PC-3 (cell line): Measurements from ENCODE around the gene SLC25A45. TPM values are rescaled to one million over a fixed set of nuclear protein-coding genes. Genes with fewer than 3 reads are reported as not detected.

ENCODE experiments used
- ATAC-seq: fragments of 200-7000 bp; cut with Tn5 transposase; 2 replicates; pipeline ENCODE4 v1.9.1; 2020; ENCODE audit warnings: mild to moderate bottlenecking, moderate library complexity
- BruUV-seq: library from RNA; stranded (reverse); fragments of 400-500 nt; replicated peaks from 2 replicates; lab custom pipeline; 2021; lab: Mats Ljungman, UMichigan
- CTCF ChIA-PET: fragments of 300-600 bp; sonication (Branson Sonifier 250); formaldehyde crosslinking; loops from one replicate; lab custom pipeline; 2022; ENCODE audit warnings: antibody characterized with exemption; lab: Charles Lee
- POLR2A ChIA-PET: fragments of 300-600 bp; sonication (Branson Sonifier 250); formaldehyde crosslinking; loops from one replicate; lab custom pipeline; 2022; ENCODE audit warnings: antibody characterized with exemption; ENCODE audit not compliant: unreplicated experiment; lab: Charles Lee
- DNase-seq: peaks from one replicate; pipeline ENCODE4 v3.0.0-alpha.2; 2015
- H2AFZ ChIP-seq: fragments of 300-600 bp; sonication (generic); 2 replicates; pipeline ENCODE4 v1.6.0; 2016; ENCODE audit warnings: antibody characterized with exemption, low read length
- H3F3A ChIP-seq: fragments of 300-600 bp; sonication (generic); one replicate; pipeline ENCODE4 v1.6.0; 2017; ENCODE audit warnings: antibody characterized with exemption, low read length, control low read depth, mild to moderate bottlenecking; ENCODE audit not compliant: unreplicated experiment
- H3K27ac ChIP-seq: fragments of 300-600 bp; sonication (generic); 2 replicates; pipeline ENCODE4 v1.5.1; 2016; ENCODE audit warnings: mild to moderate bottlenecking, low read length
- H3K27me3 ChIP-seq: fragments of 300-600 bp; sonication (generic); 2 replicates; pipeline ENCODE4 v1.6.1; 2016; ENCODE audit warnings: low read length, mixed read lengths
- H3K36me3 ChIP-seq: fragments of 300-600 bp; sonication (generic); 2 replicates; pipeline ENCODE4 v1.6.1; 2016; ENCODE audit warnings: low read depth, mixed run types, low read length, mixed read lengths
- H3K4me1 ChIP-seq: fragments of 300-600 bp; sonication (generic); 2 replicates; pipeline ENCODE4 v1.5.1; 2016; ENCODE audit warnings: low read length; ENCODE audit not compliant: insufficient read depth
- H3K4me2 ChIP-seq: fragments of 300-600 bp; sonication (generic); 2 replicates; pipeline ENCODE4 v1.6.0; 2016; ENCODE audit warnings: low read length
- H3K4me3 ChIP-seq: fragments of 300-600 bp; sonication (generic); 2 replicates; pipeline ENCODE4 v1.5.1; 2016; ENCODE audit warnings: mild to moderate bottlenecking, low read length, mixed read lengths
- H3K79me2 ChIP-seq: fragments of 300-600 bp; sonication (generic); 2 replicates; pipeline ENCODE4 v1.6.1; 2017; ENCODE audit warnings: low read length, mixed read lengths
- H3K9ac ChIP-seq: fragments of 300-600 bp; sonication (generic); 2 replicates; pipeline ENCODE4 v1.6.0; 2016; ENCODE audit warnings: mild to moderate bottlenecking, low read length
- H3K9me2 ChIP-seq: fragments of 300-600 bp; sonication (generic); replicated peaks from 2 replicates; pipeline ENCODE4 v1.6.1; 2016; ENCODE audit warnings: mixed run types, low read length, mixed read lengths
- H3K9me3 ChIP-seq: fragments of 300-600 bp; sonication (generic); 2 replicates; pipeline ENCODE4 v1.6.1; 2016; ENCODE audit warnings: low read length, mixed read lengths
- H4K20me1 ChIP-seq: fragments of 300-600 bp; sonication (generic); 2 replicates; pipeline ENCODE4 v1.6.1; 2016; ENCODE audit warnings: low read length, mixed read lengths
- EZH2 ChIP-seq: fragments of 300-600 bp; sonication (generic); IDR thresholded peaks from one replicate; pipeline ENCODE4 v1.6.1; 2017; ENCODE audit warnings: antibody characterized with exemption, mild to moderate bottlenecking, low read length; ENCODE audit not compliant: unreplicated experiment
- EZH2phosphoT487 ChIP-seq: fragments of 300-600 bp; sonication (generic); IDR thresholded peaks from 2 replicates; pipeline ENCODE4 v1.6.1; 2018; ENCODE audit warnings: mild to moderate bottlenecking, antibody characterized with exemption, low read length, borderline replicate concordance
- intact Hi-C: fragments of 100-400 bp; cut with micrococcal nuclease; formaldehyde crosslinking; loops from 2 replicates; pipeline ENCODE4 v1.9.0; 2023
- total RNA-seq: library from RNA; depleted of rRNA; stranded (reverse); fragments of >200 nt; gene quantifications from 2 replicates; pipeline ENCODE4 v1.2.3, GENCODE V29; 2014
- TF ChIP-seq, protein P1 (sequence below): fragments of 300-600 bp; sonication (generic); conservative IDR thresholded peaks from 2 replicates; pipeline ENCODE4 v1.5.1; 2017; ENCODE audit warnings: antibody characterized with exemption, low read depth, mild to moderate bottlenecking, low read length

The SLC25A45 gene
- total RNA-seq, 1 experiment from 2014 or later, result 12.7 TPM

DNA sequence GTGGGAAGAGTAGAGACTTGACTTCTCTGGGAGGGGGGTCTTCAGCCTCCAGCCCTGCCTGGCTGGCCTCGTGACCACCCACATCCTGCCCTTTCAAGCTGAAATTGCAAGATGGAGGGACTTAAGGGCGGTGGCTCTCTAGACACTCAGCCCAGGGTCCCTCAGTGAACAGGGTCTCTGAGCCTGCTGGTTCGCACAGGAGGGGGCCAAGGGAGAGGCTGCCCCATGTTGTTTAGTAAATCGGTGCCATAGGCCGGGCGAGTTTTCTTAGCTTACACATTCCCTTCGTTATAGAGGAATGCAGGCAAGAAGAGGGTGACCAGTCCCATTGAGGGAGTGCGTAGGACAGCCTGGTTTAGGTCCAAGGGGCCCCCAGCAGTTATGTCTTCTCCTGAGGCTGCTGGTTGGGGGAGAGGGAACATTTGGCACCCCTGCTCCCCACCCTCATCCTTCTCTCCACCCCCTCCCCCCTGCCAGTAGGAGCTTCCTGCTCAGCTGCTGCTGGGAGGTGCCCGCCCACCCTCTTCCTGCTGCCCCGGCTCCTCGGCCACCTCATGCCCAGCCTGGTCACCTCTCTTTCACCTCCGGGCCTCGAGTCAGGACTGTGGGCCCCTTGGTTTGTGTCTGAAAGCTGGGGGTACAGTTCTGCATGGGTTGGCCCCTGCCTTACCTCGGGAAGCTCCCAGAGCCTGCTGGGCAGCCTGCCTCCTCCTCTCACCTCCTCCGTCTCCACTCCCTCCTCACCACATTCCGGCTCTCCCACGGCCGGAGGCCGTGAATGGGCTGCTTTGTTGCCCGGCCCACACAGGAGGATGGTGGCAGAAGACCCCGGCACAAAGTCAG lies 7.9 kb upstream of the SLC25A45 start:
- Histone ChIP-seq H3K27ac (no peak overlapping the region), H3F3A (no peaks in the 10 kb centered on the region), H3K79me2 (peaks cover 46% of the 10 kb centered on the region), H3K9ac (no peak overlapping the region), H3K27me3 (no peaks in the 10 kb centered on the region), H3K9me3 (no peaks in the 10 kb centered on the region), H3K36me3 (peaks cover 7% of the 10 kb centered on the region; the same call in 1 of the 2 replicates), H3K4me1 (peaks cover 22% of the 10 kb centered on the region), H4K20me1 (peaks cover 6% of the 10 kb centered on the region; the same call in 1 of the 2 replicates), H3K4me3 (no peak overlapping the region), H3K9me2 (no peaks in the 10 kb centered on the region), H2AFZ (no peak overlapping the region), H3K4me2 (0 out of 2 replicates have a peak overlapping the region, but pooled peaks have one; percentile 99)
- POLR2A ChIA-PET, result no interaction called here
- CTCF ChIA-PET, result no interaction called here
- TF ChIP-seq EZH2phosphoT487 (no peak), EZH2 (no peak)
- TF ChIP-seq, protein P1, sequence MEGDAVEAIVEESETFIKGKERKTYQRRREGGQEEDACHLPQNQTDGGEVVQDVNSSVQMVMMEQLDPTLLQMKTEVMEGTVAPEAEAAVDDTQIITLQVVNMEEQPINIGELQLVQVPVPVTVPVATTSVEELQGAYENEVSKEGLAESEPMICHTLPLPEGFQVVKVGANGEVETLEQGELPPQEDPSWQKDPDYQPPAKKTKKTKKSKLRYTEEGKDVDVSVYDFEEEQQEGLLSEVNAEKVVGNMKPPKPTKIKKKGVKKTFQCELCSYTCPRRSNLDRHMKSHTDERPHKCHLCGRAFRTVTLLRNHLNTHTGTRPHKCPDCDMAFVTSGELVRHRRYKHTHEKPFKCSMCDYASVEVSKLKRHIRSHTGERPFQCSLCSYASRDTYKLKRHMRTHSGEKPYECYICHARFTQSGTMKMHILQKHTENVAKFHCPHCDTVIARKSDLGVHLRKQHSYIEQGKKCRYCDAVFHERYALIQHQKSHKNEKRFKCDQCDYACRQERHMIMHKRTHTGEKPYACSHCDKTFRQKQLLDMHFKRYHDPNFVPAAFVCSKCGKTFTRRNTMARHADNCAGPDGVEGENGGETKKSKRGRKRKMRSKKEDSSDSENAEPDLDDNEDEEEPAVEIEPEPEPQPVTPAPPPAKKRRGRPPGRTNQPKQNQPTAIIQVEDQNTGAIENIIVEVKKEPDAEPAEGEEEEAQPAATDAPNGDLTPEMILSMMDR, result no peak
- BruUV-seq, result no TSS peak
- intact Hi-C loops, result no loop called here
- DNase-seq (no peak), ATAC-seq (no peak)

DNA sequence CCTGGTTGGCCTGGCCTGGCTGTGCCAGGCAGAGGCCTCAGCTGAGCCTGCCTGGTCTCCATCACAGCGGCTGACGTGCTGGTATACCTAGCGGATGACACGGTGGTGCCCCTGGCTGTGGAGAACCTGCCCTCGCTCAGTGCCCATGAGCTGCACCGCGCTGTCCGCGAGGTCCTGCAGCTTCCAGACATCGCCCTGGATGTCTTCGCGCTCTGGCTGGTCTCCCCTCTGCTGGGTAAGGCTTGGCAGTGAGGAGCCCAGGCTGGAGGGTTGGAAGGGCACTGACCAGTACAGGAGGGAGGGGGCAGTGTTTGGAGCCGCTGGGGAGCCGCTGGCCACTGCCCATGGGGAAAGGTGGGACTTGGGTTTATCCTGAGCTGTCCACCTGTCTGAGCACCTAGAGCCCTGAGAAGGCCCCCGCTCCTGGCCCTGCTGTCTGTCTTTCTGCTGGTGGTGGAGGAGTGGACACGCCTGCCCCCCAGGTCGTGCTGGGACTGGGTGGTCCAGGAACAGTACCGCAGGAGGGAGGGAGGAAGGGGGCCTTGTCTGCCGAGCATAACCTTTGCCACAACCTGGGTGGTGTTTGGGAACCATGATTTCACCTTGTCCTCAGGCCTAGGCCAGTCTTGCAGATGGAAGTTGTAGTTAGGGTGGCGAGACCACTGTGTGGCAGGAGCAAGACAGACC lies 7.0 kb upstream of the SLC25A45 start:
- peaks cover 46% of the 10 kb centered on the region for H3K79me2 ChIP-seq
- no peaks in the 10 kb centered on the region for H3K27me3 ChIP-seq
- no peak overlapping the region for H3K4me3 ChIP-seq
- no peak overlapping the region for H3K27ac ChIP-seq
- no peak overlapping the region for H3K9ac ChIP-seq
- no TSS peak for BruUV-seq
- no peak for TF ChIP-seq EZH2
- TF ChIP-seq, protein P1, result no peak
- no peak for TF ChIP-seq EZH2phosphoT487
- H4K20me1 ChIP-seq, result peaks cover 6% of the 10 kb centered on the region; the same call in 1 of the 2 replicates
- H2AFZ ChIP-seq, result no peak overlapping the region
- CTCF ChIA-PET, result no interaction called here
- DNase-seq (no peak), ATAC-seq (no peak)
- H3F3A ChIP-seq, result no peaks in the 10 kb centered on the region
- POLR2A ChIA-PET, result no interaction called here
- H3K9me3 ChIP-seq, result no peaks in the 10 kb centered on the region
- no peaks in the 10 kb centered on the region for H3K9me2 ChIP-seq
- H3K4me1 ChIP-seq, result peaks cover 31% of the 10 kb centered on the region
- peaks cover 3% of the 10 kb centered on the region; the same call in 1 of the 2 replicates for H3K36me3 ChIP-seq
- intact Hi-C loops, result no loop called here
- peak overlapping the region; percentile 99; the same call in 1 of the 2 replicates for H3K4me2 ChIP-seq

- Histone ChIP-seq H3K9ac (no peak overlapping the region), H3K27me3 (no peaks in the 10 kb centered on the region), H3K79me2 (peaks cover 46% of the 10 kb centered on the region), H3K36me3 (no peaks in the 10 kb centered on the region), H4K20me1 (peaks cover 6% of the 10 kb centered on the region; the same call in 1 of the 2 replicates), H2AFZ (no peak overlapping the region), H3F3A (peaks cover 5% of the 10 kb centered on the region), H3K27ac (no peak overlapping the region), H3K4me3 (no peak overlapping the region), H3K4me2 (peak overlapping the region; percentile 99), H3K9me2 (no peaks in the 10 kb centered on the region), H3K9me3 (no peaks in the 10 kb centered on the region), H3K4me1 (peaks cover 38% of the 10 kb centered on the region)
- CTCF ChIA-PET, result no interaction called here
- no peak for ATAC-seq
- TF ChIP-seq, protein P1, result no peak
- TF ChIP-seq EZH2phosphoT487 (no peak), EZH2 (no peak)
- intact Hi-C loops, result no loop called here
- DNase-seq, result no peak
- no TSS peak for BruUV-seq
- POLR2A ChIA-PET, result no interaction called here
Measured at GRCh38 chr11:65388731-65389130, 6.3 kb upstream of the SLC25A45 start.
